ENCODE measurements around the gene VWF.

VWF gene

GRCh38 chr12:6099316-6099715 is 25.2 kb downstream of the VWF start:
- DNase-seq = no peak

GRCh38 chr12:6097411-6097810 is 27.1 kb downstream of the VWF start:
- DNase-seq = no peak

GRCh38 chr12:6096527-6096926 is 27.9 kb downstream of the VWF start:
- DNase-seq = no peak

- no peak for DNase-seq
Measured at GRCh38 chr12:6095269-6095668, 29.2 kb downstream of the VWF start.

GRCh38 chr12:6093764-6094163 is 30.7 kb downstream of the VWF start:
- no peak for DNase-seq

- no peak for DNase-seq
Measured at GRCh38 chr12:6092784-6093722, 31.4 kb downstream of the VWF start.

- no peak for DNase-seq
Measured at GRCh38 chr12:6091786-6092566, 32.5 kb downstream of the VWF start.

- no peak for DNase-seq
Measured at GRCh38 chr12:6090803-6091202, 33.7 kb downstream of the VWF start.

- no peak for DNase-seq
Measured at GRCh38 chr12:6088921-6089747, 35.3 kb downstream of the VWF start.

- no peak for DNase-seq
Measured at GRCh38 chr12:6086316-6086715, 38.2 kb downstream of the VWF start.

GRCh38 chr12:6085841-6086240 is 38.6 kb downstream of the VWF start:
- DNase-seq = no peak

GRCh38 chr12:6084969-6085450 is 39.5 kb downstream of the VWF start:
- no peak for DNase-seq

- DNase-seq = no peak
Measured at GRCh38 chr12:6084261-6084968, 40.1 kb downstream of the VWF start.

- DNase-seq = no peak
Measured at GRCh38 chr12:6083601-6084000, 40.9 kb downstream of the VWF start.

GRCh38 chr12:6082613-6083012 is 41.9 kb downstream of the VWF start:
- DNase-seq = no peak

- no peak for DNase-seq
Measured at GRCh38 chr12:6080149-6081045, 44.1 kb downstream of the VWF start.

GRCh38 chr12:6078398-6079096 is 45.9 kb downstream of the VWF start:
- DNase-seq = no peak

GRCh38 chr12:6077692-6078083 is 46.8 kb downstream of the VWF start:
- no peak for DNase-seq

- no peak for DNase-seq
Measured at GRCh38 chr12:6076776-6077691, 47.4 kb downstream of the VWF start.
